NCI-H1105 treated with DMSO at 0.1 percent for 48 hours (cell line): ENCODE data around the gene MCOLN3.

Experiments used
- DNase-seq: peaks from one replicate; lab custom pipeline; 2025; lab: John Stamatoyannopoulos, UW

Gene MCOLN3, protein sequence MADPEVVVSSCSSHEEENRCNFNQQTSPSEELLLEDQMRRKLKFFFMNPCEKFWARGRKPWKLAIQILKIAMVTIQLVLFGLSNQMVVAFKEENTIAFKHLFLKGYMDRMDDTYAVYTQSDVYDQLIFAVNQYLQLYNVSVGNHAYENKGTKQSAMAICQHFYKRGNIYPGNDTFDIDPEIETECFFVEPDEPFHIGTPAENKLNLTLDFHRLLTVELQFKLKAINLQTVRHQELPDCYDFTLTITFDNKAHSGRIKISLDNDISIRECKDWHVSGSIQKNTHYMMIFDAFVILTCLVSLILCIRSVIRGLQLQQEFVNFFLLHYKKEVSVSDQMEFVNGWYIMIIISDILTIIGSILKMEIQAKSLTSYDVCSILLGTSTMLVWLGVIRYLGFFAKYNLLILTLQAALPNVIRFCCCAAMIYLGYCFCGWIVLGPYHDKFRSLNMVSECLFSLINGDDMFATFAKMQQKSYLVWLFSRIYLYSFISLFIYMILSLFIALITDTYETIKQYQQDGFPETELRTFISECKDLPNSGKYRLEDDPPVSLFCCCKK

DNA sequence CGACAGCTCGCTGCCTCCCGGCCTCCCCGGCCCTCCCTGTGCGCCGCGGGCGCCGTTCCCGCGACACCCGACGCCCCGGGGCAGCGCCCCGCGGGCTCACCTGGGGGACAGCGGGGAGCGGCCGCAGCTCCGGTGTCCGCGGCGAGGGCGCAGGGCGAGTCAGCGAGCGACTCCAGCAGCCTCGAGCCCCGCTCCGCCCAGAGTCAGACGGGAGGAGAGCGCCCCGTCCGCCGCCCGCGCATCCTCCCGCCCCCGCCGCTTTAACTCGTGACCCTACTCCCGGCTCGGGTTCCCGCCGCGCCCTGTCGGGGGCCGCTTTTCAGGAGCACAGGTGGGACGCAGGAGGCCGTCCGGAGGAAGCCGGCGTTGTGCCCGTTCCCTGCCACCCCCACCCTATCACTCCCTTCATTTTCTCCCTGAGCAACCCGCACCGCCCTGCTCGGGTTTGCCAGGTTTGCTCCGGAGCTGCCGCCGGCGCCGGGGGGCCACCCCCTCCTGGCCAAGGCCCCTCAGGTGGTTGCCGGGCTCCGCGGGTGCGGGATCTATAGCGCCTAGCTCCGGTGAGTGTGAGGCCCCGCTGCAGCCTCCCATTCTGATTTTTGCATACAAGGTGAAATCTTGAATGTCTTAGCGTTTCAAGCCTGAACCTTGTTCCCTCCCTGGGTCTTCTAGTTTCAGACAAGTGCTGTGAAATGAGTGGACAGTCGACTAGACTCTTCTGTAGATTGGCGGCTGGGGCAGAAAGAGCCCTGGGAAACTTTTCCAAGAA, at the start of gene MCOLN3:
MCOLN3 (minus strand) TSS at position 205 of the 769 bp plus-strand sequence. CDS start 3,140 bp downstream, outside the sequence.
- peak; percentile 67 for DNase-seq

GRCh38 chr1:85093644-85094043, 45.3 kb upstream of the MCOLN3 start:
- no peak for DNase-seq

DNA sequence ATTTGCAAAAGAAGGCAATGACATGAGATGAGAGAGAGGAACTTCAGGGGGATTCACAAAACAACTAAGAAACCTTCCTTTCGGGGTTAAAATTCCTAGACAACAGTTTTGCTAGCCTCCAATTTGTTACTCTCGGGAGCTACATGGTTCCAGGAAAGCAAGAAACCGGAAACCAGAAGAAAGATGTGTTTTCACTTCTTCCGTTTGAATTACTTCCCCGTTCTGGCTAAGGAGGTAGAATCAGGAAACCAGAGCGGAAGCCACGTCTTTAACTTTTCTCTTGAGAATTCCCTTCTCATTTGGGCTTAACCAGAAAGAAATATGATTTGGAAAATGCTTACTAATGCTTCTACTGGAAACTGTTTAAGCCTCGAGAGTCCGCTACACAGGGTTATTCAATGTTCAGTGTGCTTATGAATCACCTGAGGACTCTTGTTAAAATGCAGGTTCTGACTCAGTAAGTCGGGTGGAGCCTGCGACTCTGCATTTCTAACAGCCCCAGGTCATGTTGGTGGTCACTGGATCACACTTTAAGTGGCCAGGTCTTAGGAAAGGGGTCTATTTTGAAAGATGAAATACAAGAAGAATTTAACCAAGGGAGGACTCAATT, 43.5 kb upstream of the MCOLN3 start:
- no peak for DNase-seq

DNA sequence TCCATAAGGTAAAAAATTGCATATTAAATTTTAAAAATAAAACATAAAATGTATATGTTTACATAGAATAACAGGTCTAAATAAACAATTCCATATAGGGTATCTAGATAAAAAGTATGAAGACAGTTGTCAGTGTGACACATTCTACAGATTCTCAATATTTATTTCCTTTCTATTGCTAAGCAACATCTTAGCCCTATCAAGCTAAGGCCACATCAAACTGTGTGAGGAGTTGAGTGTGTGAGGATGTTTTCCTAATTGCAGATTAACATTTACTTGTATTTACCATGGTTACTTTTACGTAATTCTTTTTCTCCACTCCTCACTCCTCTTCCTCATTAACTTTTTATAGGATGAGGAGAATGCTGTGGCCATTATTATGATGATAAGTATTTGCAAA, 41.9 kb upstream of the MCOLN3 start:
- no peak for DNase-seq

DNA sequence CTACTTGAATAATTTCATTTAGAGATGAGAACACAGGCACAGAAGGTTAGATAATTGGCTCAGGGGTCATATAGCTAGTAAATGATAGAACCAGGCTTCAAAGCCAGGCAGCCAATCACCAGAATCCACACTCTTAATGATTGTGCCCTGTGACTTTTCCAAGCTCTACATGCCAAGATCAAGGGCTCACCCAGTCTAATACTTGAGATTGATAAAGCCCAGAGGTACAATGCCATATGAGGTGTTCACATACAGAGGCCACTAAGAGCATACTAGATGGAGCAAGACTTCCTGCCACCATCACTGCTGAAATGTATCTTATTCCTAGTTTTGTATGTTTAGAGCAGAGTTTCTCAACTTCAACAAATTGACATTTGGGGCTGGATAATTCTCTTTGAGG, 40.9 kb upstream of the MCOLN3 start:
- no peak for DNase-seq

- DNase-seq: no peak
Observed at GRCh38 chr1:85088408-85088784, 40.1 kb upstream of the MCOLN3 start.

DNA sequence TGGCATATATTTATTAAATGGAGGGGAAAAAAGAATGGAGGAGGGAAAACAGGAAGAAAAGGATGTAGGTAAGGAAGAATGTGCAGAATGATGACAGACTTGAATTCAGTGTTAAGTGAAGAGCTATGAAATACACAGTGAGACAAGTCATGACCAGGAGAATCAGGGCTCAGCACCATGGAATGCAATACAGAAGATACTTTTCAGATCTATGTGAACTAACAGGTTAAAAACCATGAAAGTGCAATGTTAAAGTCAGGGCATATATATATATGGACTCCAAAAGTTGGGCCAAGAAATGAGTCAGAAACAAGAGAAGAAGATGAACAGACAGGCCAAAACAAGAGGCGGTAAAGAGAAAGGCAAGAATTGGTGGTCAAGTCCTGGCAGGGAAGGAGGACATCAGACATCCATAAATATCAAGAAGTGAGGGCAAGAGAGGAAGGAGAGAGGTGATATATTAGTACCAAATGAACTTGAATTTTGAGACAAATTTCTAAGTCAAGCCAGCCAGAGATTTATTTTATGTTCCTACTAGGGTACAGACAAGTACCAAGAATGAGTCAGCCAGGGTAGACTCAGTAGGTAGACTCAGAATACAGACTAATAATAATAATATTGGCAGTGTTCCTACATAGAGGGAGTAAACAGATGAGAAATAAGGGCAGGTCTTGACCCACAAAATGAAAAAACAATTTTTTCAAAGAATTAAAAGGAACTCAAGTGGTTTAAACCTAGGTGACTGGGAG, 39.5 kb upstream of the MCOLN3 start:
- no peak for DNase-seq

DNA sequence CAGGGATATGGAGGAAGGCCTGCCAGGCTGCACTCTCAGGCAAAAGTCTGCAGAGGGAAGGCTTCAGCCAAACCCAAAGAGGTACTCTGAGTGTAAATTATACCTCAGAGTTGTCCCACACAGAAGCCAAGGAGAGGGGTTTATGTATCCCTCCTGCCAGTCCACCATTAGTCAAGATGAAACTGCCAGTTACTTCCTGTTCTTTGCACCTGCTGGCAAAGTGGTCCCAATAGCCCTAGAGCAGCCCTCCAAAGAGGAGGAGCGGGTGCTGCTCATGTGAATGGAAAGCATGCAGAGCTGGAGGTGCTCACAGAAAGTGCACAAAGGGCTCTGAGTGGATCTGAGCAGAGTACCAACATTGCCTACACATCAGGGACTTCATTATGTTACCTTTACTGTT, 37.1 kb upstream of the MCOLN3 start:
- no peak for DNase-seq

GRCh38 chr1:85078903-85079302, 30.6 kb upstream of the MCOLN3 start:
- DNase-seq: no peak

DNA sequence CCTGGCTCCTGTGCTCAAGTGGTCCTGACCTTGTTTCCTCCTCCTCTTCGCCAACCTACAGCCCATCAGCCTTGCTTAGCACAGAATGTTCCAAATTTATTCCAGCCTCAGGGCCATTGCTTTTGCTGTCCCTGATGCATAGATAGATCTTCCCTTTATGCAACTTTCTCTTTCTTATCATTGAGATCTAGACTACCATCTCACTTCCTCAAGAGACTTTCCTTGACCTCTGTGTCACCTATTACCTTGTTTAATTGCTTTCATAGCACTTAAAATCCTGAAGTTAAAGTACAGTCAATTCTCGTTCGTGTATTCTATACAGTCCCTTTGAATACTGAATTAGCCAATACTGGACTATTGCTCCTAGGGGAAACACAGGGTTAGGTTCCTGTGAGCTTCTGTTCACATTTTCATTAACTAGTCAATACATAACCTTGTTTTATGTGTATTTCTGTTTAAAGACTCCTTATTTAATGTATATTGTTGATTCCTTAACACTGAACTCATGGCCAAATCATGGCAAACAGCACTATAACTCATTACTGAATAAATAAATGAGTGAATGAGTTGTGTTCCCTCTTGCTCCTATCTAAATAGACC, 26.2 kb upstream of the MCOLN3 start:
- no peak for DNase-seq

- DNase-seq: no peak
Observed at GRCh38 chr1:85070972-85071492, 22.7 kb upstream of the MCOLN3 start.

GRCh38 chr1:85068846-85069245, 20.5 kb upstream of the MCOLN3 start:
- DNase-seq: no peak

- DNase-seq: no peak
Observed at GRCh38 chr1:85065550-85065949, 17.2 kb upstream of the MCOLN3 start.

- no peak for DNase-seq
Observed at GRCh38 chr1:85062425-85063026, 14.2 kb upstream of the MCOLN3 start.

DNA sequence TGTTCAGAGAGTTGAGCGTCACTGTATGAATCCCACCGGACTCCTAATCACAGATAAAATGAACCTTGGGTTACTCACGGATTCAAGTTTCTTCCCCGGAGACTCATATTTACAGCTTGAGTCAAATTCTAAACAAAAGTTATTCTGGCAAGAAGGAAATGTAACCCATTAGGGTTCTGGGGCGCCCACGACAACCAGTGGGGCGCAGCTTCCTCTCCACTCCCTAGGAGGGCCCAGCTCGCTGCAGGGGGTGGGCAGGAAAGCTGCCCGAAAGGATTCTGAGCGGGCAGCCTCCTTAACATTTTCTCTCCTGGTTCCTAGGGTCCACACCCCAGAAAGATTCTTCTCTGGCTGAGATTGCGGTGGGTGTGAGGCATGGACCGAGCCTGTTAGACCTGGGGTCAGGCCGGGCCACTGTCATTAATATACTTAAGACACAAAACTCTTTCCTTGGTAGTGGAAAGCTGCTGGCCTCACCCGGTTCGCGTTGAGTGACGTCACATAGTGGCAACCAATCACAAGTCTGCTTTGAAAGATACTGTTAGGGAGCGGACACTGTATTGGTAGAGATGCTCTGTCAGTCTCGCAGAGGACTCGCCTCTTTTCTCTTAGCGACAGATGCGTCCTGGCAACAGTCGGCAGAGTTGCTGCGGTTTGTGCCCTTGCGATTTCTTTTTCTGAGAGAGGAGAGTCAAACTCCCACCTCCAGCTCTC, 13.6 kb upstream of the MCOLN3 start:
- DNase-seq: peak; percentile 85

DNA sequence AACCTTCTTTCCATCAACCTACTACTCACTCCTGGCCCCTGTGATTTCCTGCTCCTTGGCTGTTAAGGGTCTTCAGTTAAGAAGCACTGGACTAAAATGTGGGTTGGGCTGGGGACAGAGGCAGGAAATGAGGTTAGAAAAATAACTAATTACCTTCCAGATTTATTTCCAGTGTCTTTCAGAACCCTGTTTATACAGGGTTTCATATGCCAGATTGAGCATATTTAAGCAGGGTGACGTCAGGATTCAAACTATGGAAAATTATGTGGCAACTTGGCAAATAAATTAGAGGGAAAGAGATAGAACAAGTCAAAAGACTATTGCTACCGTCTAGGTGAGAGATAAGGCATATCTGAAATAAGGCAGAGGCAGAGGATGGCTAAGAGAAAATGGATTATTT, 11.7 kb upstream of the MCOLN3 start:
- DNase-seq: no peak

DNA sequence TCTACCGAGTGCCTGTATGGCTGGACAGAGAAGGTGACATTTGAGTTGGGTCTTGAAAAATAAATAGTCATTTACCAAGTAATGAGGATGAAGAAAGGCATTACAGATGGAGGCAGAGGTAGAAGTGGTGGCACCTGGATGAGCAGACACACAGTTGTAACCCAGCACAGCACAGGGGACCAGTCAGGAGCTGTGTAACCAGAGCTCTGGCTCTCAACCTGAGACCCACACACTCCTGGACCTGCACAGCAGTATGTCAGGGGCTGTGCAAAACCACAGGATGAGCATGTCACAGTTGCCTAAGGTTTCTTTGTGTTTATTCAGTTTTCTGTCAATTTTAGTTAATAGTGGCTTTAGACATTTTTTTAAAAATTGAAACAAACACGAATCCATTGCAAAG, 11.3 kb upstream of the MCOLN3 start:
- DNase-seq: no peak

DNA sequence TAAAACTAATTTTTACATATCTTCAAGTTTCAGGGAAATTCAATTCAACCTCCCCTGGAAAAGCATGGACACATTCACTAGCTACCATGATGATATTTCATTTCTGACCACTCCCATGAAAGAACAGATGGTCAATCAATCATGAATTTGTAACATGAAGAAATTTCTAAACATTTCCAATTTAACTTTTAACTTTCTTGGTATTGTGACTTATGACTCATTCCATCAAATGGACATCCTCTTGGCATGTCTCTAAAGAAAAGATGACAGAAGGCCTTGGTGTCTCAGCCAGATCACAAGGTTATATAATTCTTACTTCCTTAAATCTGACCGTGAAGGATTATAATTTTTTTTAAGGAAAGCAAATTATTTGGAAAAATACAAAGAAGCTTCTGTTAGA, 10.5 kb upstream of the MCOLN3 start:
- no peak for DNase-seq

DNA sequence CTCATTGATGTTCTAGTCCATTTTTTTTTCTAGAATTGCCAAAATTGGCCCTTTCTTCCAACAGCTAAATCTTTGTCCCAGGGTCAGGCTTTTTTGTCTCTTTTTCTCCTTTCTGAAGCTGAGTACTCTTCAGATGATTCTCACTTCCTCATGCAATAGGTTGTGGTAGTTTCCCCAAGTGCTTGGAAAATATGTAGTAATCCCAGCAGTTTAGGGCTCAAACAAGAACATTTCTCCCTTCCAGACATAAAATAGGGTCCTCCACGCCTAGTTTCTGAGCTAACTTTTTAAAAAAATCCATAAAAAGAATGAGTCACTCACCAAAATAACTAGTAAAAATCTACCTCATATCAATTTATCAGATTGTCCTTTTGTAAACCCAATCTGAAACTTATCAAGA, 10.0 kb upstream of the MCOLN3 start:
- no peak for DNase-seq

- DNase-seq: no peak
Observed at GRCh38 chr1:85054664-85055063, 6.4 kb upstream of the MCOLN3 start.
